GM23338 (cell line): ENCODE results near the gene HDAC8. TPM values are rescaled to one million over a fixed set of nuclear protein-coding genes. Genes with fewer than 3 reads are reported as not detected.

Experiments used
- ATAC-seq: fragments of 200-7000 bp; cut with Tn5 transposase; 3 replicates; pipeline ENCODE4 v1.9.1; 2020
- DNase-seq: peaks from one replicate; pipeline ENCODE4 v3.0.0-alpha.2; 2015; ENCODE audit warnings: low spot score
- H2AFZ ChIP-seq: fragments of 200-600 bp; sonication (generic); 2 replicates; pipeline ENCODE4 v1.8.0; 2016; ENCODE audit warnings: antibody characterized with exemption, mild to moderate bottlenecking, moderate library complexity
- H3F3A ChIP-seq: fragments of 200-600 bp; sonication (generic); replicated peaks from 2 replicates; pipeline ENCODE4 v1.8.0; 2017; ENCODE audit warnings: antibody characterized with exemption, mixed run types, low read depth
- H3K27ac ChIP-seq: fragments of 200-600 bp; sonication (generic); 2 replicates; pipeline ENCODE4 v1.6.1; 2016; ENCODE audit warnings: low read depth
- H3K27me3 ChIP-seq: fragments of 200-600 bp; sonication (generic); 2 replicates; pipeline ENCODE4 v1.8.0; 2016; ENCODE audit warnings: mild to moderate bottlenecking, mixed run types, moderate library complexity; ENCODE audit not compliant: insufficient read depth
- H3K36me3 ChIP-seq: fragments of 200-600 bp; sonication (generic); 2 replicates; pipeline ENCODE4 v1.8.0; 2016; ENCODE audit warnings: mild to moderate bottlenecking; ENCODE audit not compliant: insufficient read depth
- H3K4me1 ChIP-seq: fragments of 200-600 bp; sonication (generic); 2 replicates; pipeline ENCODE4 v1.8.0; 2016; ENCODE audit warnings: mild to moderate bottlenecking, moderate library complexity; ENCODE audit not compliant: insufficient read depth
- H3K4me2 ChIP-seq: fragments of 200-600 bp; sonication (generic); 2 replicates; pipeline ENCODE4 v1.7.1; 2017; ENCODE audit warnings: mixed run types
- H3K4me3 ChIP-seq: fragments of 200-600 bp; sonication (generic); 2 replicates; pipeline ENCODE4 v1.6.1; 2016; ENCODE audit warnings: mixed run types
- H3K79me2 ChIP-seq: fragments of 200-600 bp; sonication (generic); replicated peaks from 2 replicates; pipeline ENCODE4 v1.8.0; 2017; ENCODE audit warnings: mild to moderate bottlenecking; ENCODE audit not compliant: insufficient read depth
- H3K9me2 ChIP-seq: fragments of 200-600 bp; sonication (generic); 2 replicates; pipeline ENCODE4 v1.8.0; 2017; ENCODE audit not compliant: insufficient read depth
- H4K20me1 ChIP-seq: fragments of 200-600 bp; sonication (generic); replicated peaks from 2 replicates; pipeline ENCODE4 v1.8.0; 2017; ENCODE audit warnings: mild to moderate bottlenecking; ENCODE audit not compliant: insufficient read depth
- H3K27ac Mint-ChIP-seq: 2 replicates; pipeline ENCODE4 v1.8.0; 2020; ENCODE audit warnings: inconsistent platforms, mild to moderate bottlenecking, moderate library complexity, mixed read lengths
- H3K27me3 Mint-ChIP-seq: 3 replicates; pipeline ENCODE4 v1.8.0; 2022; ENCODE audit warnings: low read depth, mild to moderate bottlenecking, moderate library complexity, mixed read lengths, inconsistent platforms; ENCODE audit not compliant: insufficient read depth, poor library complexity
- H3K36me3 Mint-ChIP-seq: 3 replicates; pipeline ENCODE4 v1.8.0; 2021; ENCODE audit warnings: low read depth, mild to moderate bottlenecking, inconsistent platforms, moderate library complexity, mixed read lengths
- H3K4me1 Mint-ChIP-seq: 3 replicates; pipeline ENCODE4 v1.8.0; 2020; ENCODE audit warnings: mild to moderate bottlenecking, inconsistent platforms, mixed read lengths
- H3K4me3 Mint-ChIP-seq: 3 replicates; pipeline ENCODE4 v1.8.0; 2021; ENCODE audit warnings: moderate library complexity, mild to moderate bottlenecking, inconsistent platforms, mixed read lengths
- H3K9me3 Mint-ChIP-seq: 3 replicates; pipeline ENCODE4 v1.8.0; 2020; ENCODE audit warnings: moderate library complexity, mild to moderate bottlenecking, inconsistent platforms, mixed read lengths
- CREB1 ChIP-seq: fragments of 250-450 bp; sonication (Bioruptor Pico); IDR thresholded peaks from 2 replicates; pipeline ENCODE4 v1.5.0; 2020; ENCODE audit warnings: low read depth, mild to moderate bottlenecking, moderate library complexity
- CTCF ChIP-seq, 2 experiments: fragments of 200-600 bp in 1 of 2; sonication (generic) in 1 of 2; conservative IDR thresholded peaks; 2 replicates each; pipeline versions ENCODE4 v1.5.1 to v1.6.1; 2016 to 2017; ENCODE audit warnings: antibody characterized with exemption in 2 of 2, low read depth in 2 of 2, mild to moderate bottlenecking in 2 of 2, moderate library complexity in 1 of 2
- ETS1 ChIP-seq: IDR thresholded peaks from 2 replicates; pipeline ENCODE4 v1.6.1; 2016; ENCODE audit warnings: antibody characterized with exemption
- EZH2 ChIP-seq: fragments of 200-600 bp; sonication (generic); IDR thresholded peaks from one replicate; pipeline ENCODE4 v1.8.0; 2017; ENCODE audit warnings: antibody characterized with exemption, mild to moderate bottlenecking, low read depth; ENCODE audit not compliant: unreplicated experiment
- EZH2phosphoT487 ChIP-seq: fragments of 200-600 bp; sonication (generic); IDR thresholded peaks from one replicate; pipeline ENCODE4 v1.8.1; 2018; ENCODE audit warnings: antibody characterized with exemption; ENCODE audit not compliant: unreplicated experiment
- JUNB ChIP-seq: IDR thresholded peaks from one replicate; pipeline ENCODE4 v1.6.1; 2016; ENCODE audit warnings: antibody characterized with exemption; ENCODE audit not compliant: unreplicated experiment
- NANOG ChIP-seq: IDR thresholded peaks from 2 replicates; pipeline ENCODE4 v1.6.1; 2016; ENCODE audit warnings: antibody characterized with exemption, borderline replicate concordance
- POLR2AphosphoS5 ChIP-seq: IDR thresholded peaks from 2 replicates; pipeline ENCODE4 v1.6.1; 2016; ENCODE audit warnings: antibody characterized with exemption, low read depth
- REST ChIP-seq: IDR thresholded peaks from one replicate; pipeline ENCODE4 v1.6.1; 2018; ENCODE audit warnings: antibody characterized with exemption; ENCODE audit not compliant: unreplicated experiment
- STAT1 ChIP-seq: IDR thresholded peaks from one replicate; pipeline ENCODE4 v1.6.1; 2016; ENCODE audit warnings: antibody characterized with exemption; ENCODE audit not compliant: unreplicated experiment
- ZNF114 ChIP-seq: fragments of 250-450 bp; sonication (Bioruptor Pico); IDR thresholded peaks from 2 replicates; pipeline ENCODE4 v1.5.0; 2020; ENCODE audit warnings: mild to moderate bottlenecking, moderate library complexity
- ZNF331 ChIP-seq: fragments of 250-450 bp; sonication (Bioruptor Pico); IDR thresholded peaks from 2 replicates; pipeline ENCODE4 v1.5.0; 2020; ENCODE audit warnings: low read depth, mild to moderate bottlenecking, moderate library complexity
- ZNF462 ChIP-seq: fragments of 250-450 bp; sonication (Bioruptor Pico); IDR thresholded peaks from 2 replicates; pipeline ENCODE4 v1.5.0; 2020; ENCODE audit warnings: mild to moderate bottlenecking, moderate library complexity
- polyA plus RNA-seq: library from polyadenylated mRNA; unstranded; fragments of >200 nt; fragmentation: Nextera tagmentation; extraction: Ambion mirVana; gene quantifications from 2 replicates; pipeline ENCODE4 v1.2.1, GENCODE V29; 2016
- total RNA-seq: library from RNA; depleted of rRNA; stranded (reverse); fragments of >200 nt; shearing (Covaris generic); gene quantifications from 2 replicates; pipeline ENCODE4 v1.2.3, GENCODE V29; 2014

HDAC8 gene
- total and polyA plus RNA-seq, 2 experiments from 2014 or later: 21.6 to 28.7 TPM

GRCh38 chrX:72309297-72310071 lies 263.2 kb downstream of the HDAC8 start:
- Histone ChIP-seq H3K4me1 (0 out of 2 replicates have a peak, but pooled peaks cover 1% of the 10 kb centered on the region), H3K27ac (no peak overlapping the region), H3K79me2 (no peaks in the 10 kb centered on the region), H3K9me2 (no peaks in the 10 kb centered on the region), H3K4me3 (peak overlapping the region; percentile 58), H2AFZ (peak overlapping the region; percentile 87), H3F3A (peaks cover 3% of the 10 kb centered on the region; the same call in 1 of the 2 replicates), H3K27me3 (peaks cover 65% of the 10 kb centered on the region), H4K20me1 (no peaks in the 10 kb centered on the region), H3K4me2 (peak overlapping the region; percentile 80), H3K36me3 (no peaks in the 10 kb centered on the region)
- ATAC-seq (peak; percentile 9), DNase-seq (peak; percentile 41)
- H3K4me1 Mint-ChIP-seq: peaks cover 16% of the 10 kb centered on the region; the same call in 2 of the 3 replicates
- peaks cover 60% of the 10 kb centered on the region for H3K27me3 Mint-ChIP-seq
- H3K4me3 Mint-ChIP-seq: peak overlapping the region; percentile 66
- H3K27ac Mint-ChIP-seq: no peak overlapping the region
- no peaks in the 10 kb centered on the region for H3K36me3 Mint-ChIP-seq
- H3K9me3 Mint-ChIP-seq: 0 out of 3 replicates have a peak, but pooled peaks cover 4% of the 10 kb centered on the region
- no peak for TF ChIP-seq NANOG
- TF ChIP-seq REST: no peak
- TF ChIP-seq ZNF114 (CRISPR knock-in tag): no peak
- no peak for TF ChIP-seq CREB1 (CRISPR knock-in tag)
- no peak for TF ChIP-seq ETS1
- no peak for TF ChIP-seq ZNF331 (CRISPR knock-in tag)
- TF ChIP-seq STAT1: no peak
- TF ChIP-seq CTCF (conservative IDR thresholded peaks at IDR 0.05; ENCODE audit: low read depth in 2 of 2): no peak
- TF ChIP-seq JUNB: no peak
- no peak for TF ChIP-seq ZNF462
- no peak for TF ChIP-seq EZH2phosphoT487
- no peak for TF ChIP-seq POLR2AphosphoS5
- no peak for TF ChIP-seq EZH2
